K562 (cell line): ENCODE data around the gene ZFP57. TPM values are rescaled to one million over a fixed set of nuclear protein-coding genes. Genes with fewer than 3 reads are reported as not detected.
A peak's percentile ranks its signal among the peaks of the same experiment; 100 is the strongest.

Source experiments
- C11orf30 ChIP-seq: fragments of 450-650 bp; IDR thresholded peaks from 2 replicates; pipeline ENCODE4 v1.6.1; 2016; ENCODE audit warnings: low read depth, mild to moderate bottlenecking
- CHD4 ChIP-seq: fragments of 200-600 bp; sonication (generic); IDR thresholded peaks from 3 replicates; pipeline ENCODE4 v1.6.1; 2012; ENCODE audit warnings: low read depth, mild to moderate bottlenecking, mixed read lengths, low read length, inconsistent platforms; ENCODE audit not compliant: insufficient read depth, insufficient replicate concordance, poor library complexity, severe bottlenecking
- CTCF ChIP-seq, 3 experiments: IDR thresholded peaks in 2 of 3; conservative IDR thresholded peaks in 1 of 3; 2 replicates each; pipeline ENCODE4 v1.5.1; 2011 to 2012; ENCODE audit warnings: low read length in 3 of 3, mild to moderate bottlenecking in 3 of 3, control low read depth in 2 of 3, improper control_type of control experiment in 1 of 3, inconsistent platforms in 1 of 3, low read depth in 1 of 3, mixed read lengths in 1 of 3, moderate library complexity in 1 of 3; ENCODE audit not compliant: insufficient read depth in 2 of 3
- GATA2 ChIP-seq: sonication (generic); formaldehyde crosslinking; IDR thresholded peaks from 2 replicates; pipeline ENCODE4 v1.4.0; 2020; ENCODE audit warnings: mild to moderate bottlenecking, missing genetic modification reagents
- HMGN3 ChIP-seq: IDR thresholded peaks from 2 replicates; pipeline ENCODE4 v1.6.1; 2011; ENCODE audit warnings: borderline replicate concordance, low read depth, mild to moderate bottlenecking, mixed read lengths, low read length; ENCODE audit not compliant: insufficient read length; ENCODE audit errors: extremely low read depth
- NR1H2 ChIP-seq: sonication (generic); formaldehyde crosslinking; IDR thresholded peaks from 2 replicates; pipeline ENCODE4 v1.4.0; 2020; ENCODE audit warnings: mild to moderate bottlenecking, missing genetic modification reagents
- PTTG1 ChIP-seq: fragments of 450-650 bp; IDR thresholded peaks from 2 replicates; pipeline ENCODE4 v1.6.1; 2016; ENCODE audit warnings: low read depth, mild to moderate bottlenecking, missing genetic modification characterization, missing compliant biosample characterization
- RAD21 ChIP-seq, 2 experiments: fragments of 250-450 bp in 1 of 2; fragments of 450-650 bp in 1 of 2; sonication (Bioruptor Pico) in 1 of 2; formaldehyde crosslinking in 1 of 2; IDR thresholded peaks in 1 of 2; conservative IDR thresholded peaks in 1 of 2; 2 replicates each; pipeline versions ENCODE4 v1.4.0 to v1.8.0; 2020 to 2022; ENCODE audit warnings: mild to moderate bottlenecking in 2 of 2, moderate library complexity in 1 of 2
- SRSF9 ChIP-seq: fragments of 200-400 bp; formaldehyde crosslinking; IDR thresholded peaks from 2 replicates; pipeline ENCODE4 v1.6.1; 2017; ENCODE audit warnings: low read depth, low read length, borderline replicate concordance
- STAG1 ChIP-seq: sonication (generic); formaldehyde crosslinking; IDR thresholded peaks from 2 replicates; pipeline ENCODE4 v1.5.0; 2020; ENCODE audit warnings: missing genetic modification reagents, borderline replicate concordance
- TCFL5 ChIP-seq: fragments of 250-450 bp; sonication (Bioruptor Pico); conservative IDR thresholded peaks from 2 replicates; pipeline ENCODE4 v1.6.1; 2021; ENCODE audit warnings: mild to moderate bottlenecking, moderate library complexity, matching md5 sums
- THRA ChIP-seq: fragments of 450-650 bp; IDR thresholded peaks from 2 replicates; pipeline ENCODE4 v1.6.1; 2017; ENCODE audit warnings: mild to moderate bottlenecking, moderate library complexity
- polyA plus RNA-seq, 8 experiments: library from polyadenylated mRNA; depleted of rRNA in 4 of 8; stranded (reverse) in 5 of 8; unstranded in 3 of 8; fragments of >200 nt; fragmentation: Nextera tagmentation in 2 of 8; fragmentation: Illumina TruSeq in 1 of 8; extraction: Ambion mirVana in 2 of 8; extraction: Trizol in 1 of 8; gene quantifications; 2 replicates each; pipeline versions ENCODE4 v1.2.1 to v1.2.3, GENCODE V29; 2011 to 2014; ENCODE audit warnings: inconsistent platforms in 1 of 8, missing spikeins in 1 of 8
- total RNA-seq, 7 experiments: library from RNA; depleted of rRNA in 6 of 7; stranded (reverse); fragments of >200 nt in 6 of 7; fragmentation: Illumina TruSeq in 2 of 7; extraction: Trizol in 2 of 7; gene quantifications; 2 replicates each; pipeline versions ENCODE4 v1.2.1 to v1.2.3, GENCODE V29; 2011 to 2021; ENCODE audit warnings: low replicate concordance in 1 of 7

The ZFP57 gene
- total and polyA plus RNA-seq, 9 of the 15 experiments (the other 6 are each of a cell fraction or from before 2014, with no cell fraction given), result 0.04 to 0.28 (median 0.13) TPM

- TF ChIP-seq THRA (no peak), C11orf30 (no peak), STAG1 (CRISPR knock-in tag) (peak; percentile 35; the same call in 1 of the 2 replicates), CHD4 (no peak), GATA2 (CRISPR knock-in tag) (no peak), NR1H2 (CRISPR knock-in tag) (no peak), SRSF9 (no peak), TCFL5 (CRISPR knock-in tag) (no peak), PTTG1 (tag) (no peak), CTCF (IDR thresholded peaks at IDR 0.05 in 2 of 3, conservative IDR thresholded peaks at IDR 0.05 in 1 of 3; ENCODE audit: insufficient read depth in 2 of 3, low read depth in 1 of 3, low read length in 3 of 3) (peak; percentile 62 to 67 (median 63)), HMGN3 (no peak), RAD21 (CRISPR knock-in tag; conservative IDR thresholded peaks at IDR 0.05 in 1 of 2, IDR thresholded peaks at IDR 0.05 in 1 of 2) (peak in 1 of 2 experiments; percentile 63; a peak in 2 of 4 replicates)
These were observed 4.9 kb upstream of the ZFP57 start (continued) for GRCh38 chr6:29685718-29686326.
